Keratinocyte (primary cell): ENCODE results near the gene TINAGL1. TPM values are rescaled to one million over a fixed set of nuclear protein-coding genes. Genes with fewer than 3 reads are reported as not detected.
A peak's percentile ranks its signal among the peaks of the same experiment; 100 is the strongest.

ENCODE experiments used
- DNase-seq: peaks from one replicate; pipeline ENCODE4 v3.0.0-alpha.2; 2011; ENCODE audit warnings: low read depth, missing footprints, low spot score
- FAIRE-seq: peaks from 2 replicates; lab custom pipeline; 2011; peaks lifted over from hg19 to GRCh38; lab: Jason Lieb, UNC
- H2AFZ ChIP-seq: 2 replicates; pipeline ENCODE4 v1.6.0; 2012; ENCODE audit warnings: low read length, control low read depth, inconsistent platforms; ENCODE audit not compliant: control insufficient read depth
- H3K27ac ChIP-seq: 2 replicates; pipeline ENCODE4 v1.5.1; 2011; ENCODE audit warnings: low read length; ENCODE audit not compliant: control insufficient read depth, insufficient read depth
- H3K27me3 ChIP-seq: 3 replicates; pipeline ENCODE4 v1.6.0; 2011; ENCODE audit warnings: low read length; ENCODE audit not compliant: control insufficient read depth, insufficient read depth; ENCODE audit errors: extremely low read depth
- H3K36me3 ChIP-seq, 2 experiments: 2 replicates in 1 of 2; 3 replicates in 1 of 2; pipeline ENCODE4 v1.5.1; 2011; ENCODE audit warnings: low read length in 2 of 2, mild to moderate bottlenecking in 1 of 2; ENCODE audit not compliant: control insufficient read depth in 2 of 2, insufficient read depth in 2 of 2; ENCODE audit errors: extremely low read depth in 1 of 2
- H3K4me1 ChIP-seq: 3 replicates; pipeline ENCODE4 v1.5.1; 2011; ENCODE audit warnings: low read length; ENCODE audit not compliant: control insufficient read depth, insufficient read depth; ENCODE audit errors: extremely low read depth
- H3K4me2 ChIP-seq: 3 replicates; pipeline ENCODE4 v1.6.0; 2011; ENCODE audit warnings: low read depth, low read length; ENCODE audit not compliant: control insufficient read depth, insufficient read depth; ENCODE audit errors: extremely low read depth
- H3K4me3 ChIP-seq, 3 experiments: fragments of 200-600 bp in 1 of 3; sonication (generic) in 1 of 3; 2 replicates in 2 of 3; 3 replicates in 1 of 3; pipeline ENCODE4 v1.5.1; 2011 to 2016; ENCODE audit warnings: low read length in 3 of 3, mild to moderate bottlenecking in 3 of 3, control low read depth in 2 of 3, inconsistent platforms in 1 of 3, low read depth in 1 of 3, mixed read lengths in 1 of 3, mixed run types in 1 of 3, moderate library complexity in 1 of 3; ENCODE audit not compliant: control insufficient read depth in 2 of 3, insufficient read depth in 2 of 3; ENCODE audit errors: extremely low read depth in 1 of 3
- H3K79me2 ChIP-seq: 2 replicates; pipeline ENCODE4 v1.6.0; 2012; ENCODE audit warnings: low read length; ENCODE audit not compliant: control insufficient read depth, insufficient read depth
- H3K9ac ChIP-seq: 3 replicates; pipeline ENCODE4 v1.6.0; 2011; ENCODE audit warnings: low read length; ENCODE audit not compliant: control insufficient read depth, insufficient read depth; ENCODE audit errors: extremely low read depth
- H3K9me1 ChIP-seq: 3 replicates; pipeline ENCODE4 v1.6.0; 2011; ENCODE audit warnings: low read length; ENCODE audit not compliant: control insufficient read depth, insufficient read depth; ENCODE audit errors: extremely low read depth
- H3K9me3 ChIP-seq: 2 replicates; pipeline ENCODE4 v1.5.1; 2012; ENCODE audit warnings: low read depth, low read length; ENCODE audit not compliant: control insufficient read depth
- H4K20me1 ChIP-seq: 3 replicates; pipeline ENCODE4 v1.6.0; 2011; ENCODE audit warnings: low read length; ENCODE audit not compliant: control insufficient read depth, insufficient read depth; ENCODE audit errors: extremely low read depth
- EZH2 ChIP-seq: IDR thresholded peaks from one replicate; pipeline ENCODE4 v1.6.1; 2012; ENCODE audit warnings: inconsistent platforms, mild to moderate bottlenecking, low read length, moderate library complexity
- dilution Hi-C: fragments of 300-500 bp; cut with MboI; formaldehyde crosslinking; loops from one replicate; pipeline ENCODE4 v1.7.0; 2020; ENCODE audit warnings: low sequenced_read_pairs; ENCODE audit not compliant: extremely low pct_ligation_motif_present
- polyA plus RNA-seq, 5 experiments: library from polyadenylated mRNA; depleted of rRNA in 3 of 5; stranded (reverse) in 3 of 5; stranded (forward) in 1 of 5; unstranded in 1 of 5; fragments of >200 nt; gene quantifications; 1 replicate in 1 of 5; 2 replicates in 3 of 5; 3 replicates in 1 of 5; pipeline versions ENCODE4 v1.2.1 to v1.2.3, GENCODE V29; 2011 to 2012; ENCODE audit warnings: missing spikeins in 2 of 5, low read depth in 1 of 5, low replicate concordance in 1 of 5
- TF ChIP-seq, protein P1 (sequence below), 3 experiments: IDR thresholded peaks in 1 of 3; conservative IDR thresholded peaks in 1 of 3; optimal IDR thresholded peaks in 1 of 3; 2 replicates in 2 of 3; 3 replicates in 1 of 3; pipeline versions ENCODE3 to v1.5.1; 2011; ENCODE audit warnings: low read length in 3 of 3, mild to moderate bottlenecking in 3 of 3, moderate library complexity in 2 of 3, control low read depth in 1 of 3, inconsistent platforms in 1 of 3; ENCODE audit not compliant: insufficient read depth in 2 of 3; ENCODE audit errors: extremely low read depth in 1 of 3

Gene TINAGL1
- polyA plus RNA-seq, 1 donor (not counting 4 experiments of a cell fraction or from before 2014, with no cell fraction given): 189 TPM

DNA sequence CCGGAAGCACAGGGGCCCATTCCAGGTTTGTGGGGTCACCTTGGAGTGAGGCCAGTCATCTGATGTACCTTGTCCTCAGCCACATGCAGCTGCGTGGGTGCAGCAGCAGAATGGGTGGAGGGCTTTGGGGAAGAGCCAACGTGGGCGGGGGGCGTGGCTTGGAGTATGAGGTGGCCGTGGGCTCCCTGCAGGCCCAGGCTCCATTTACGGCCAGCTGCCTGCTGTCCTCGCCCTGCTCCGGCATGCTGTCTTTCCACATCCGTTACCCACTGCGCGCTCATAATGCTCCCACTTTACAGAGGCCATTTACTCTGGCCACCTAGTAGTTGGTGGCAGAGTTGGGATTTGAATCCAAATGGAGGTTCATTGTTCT, 27.8 kb upstream of the TINAGL1 start:
- no peaks in the 10 kb centered on the region for H4K20me1 ChIP-seq
- H3K4me3 ChIP-seq: peak overlapping the region in 1 of 3 experiments; percentile 21
- H3K4me1 ChIP-seq: peaks cover 20% of the 10 kb centered on the region
- peak overlapping the region; percentile 83 for H3K4me2 ChIP-seq
- no peaks in the 10 kb centered on the region for H3K79me2 ChIP-seq
- H3K27ac ChIP-seq: no peak overlapping the region
- no peaks in the 10 kb centered on the region for H3K27me3 ChIP-seq
- H2AFZ ChIP-seq: peak overlapping the region; percentile 61
- H3K9me3 ChIP-seq: no peaks in the 10 kb centered on the region
- no peak overlapping the region for H3K9ac ChIP-seq
- dilution Hi-C loops: no loop called here
- FAIRE-seq: no peak
- TF ChIP-seq EZH2: no peak
- TF ChIP-seq, protein P1, sequence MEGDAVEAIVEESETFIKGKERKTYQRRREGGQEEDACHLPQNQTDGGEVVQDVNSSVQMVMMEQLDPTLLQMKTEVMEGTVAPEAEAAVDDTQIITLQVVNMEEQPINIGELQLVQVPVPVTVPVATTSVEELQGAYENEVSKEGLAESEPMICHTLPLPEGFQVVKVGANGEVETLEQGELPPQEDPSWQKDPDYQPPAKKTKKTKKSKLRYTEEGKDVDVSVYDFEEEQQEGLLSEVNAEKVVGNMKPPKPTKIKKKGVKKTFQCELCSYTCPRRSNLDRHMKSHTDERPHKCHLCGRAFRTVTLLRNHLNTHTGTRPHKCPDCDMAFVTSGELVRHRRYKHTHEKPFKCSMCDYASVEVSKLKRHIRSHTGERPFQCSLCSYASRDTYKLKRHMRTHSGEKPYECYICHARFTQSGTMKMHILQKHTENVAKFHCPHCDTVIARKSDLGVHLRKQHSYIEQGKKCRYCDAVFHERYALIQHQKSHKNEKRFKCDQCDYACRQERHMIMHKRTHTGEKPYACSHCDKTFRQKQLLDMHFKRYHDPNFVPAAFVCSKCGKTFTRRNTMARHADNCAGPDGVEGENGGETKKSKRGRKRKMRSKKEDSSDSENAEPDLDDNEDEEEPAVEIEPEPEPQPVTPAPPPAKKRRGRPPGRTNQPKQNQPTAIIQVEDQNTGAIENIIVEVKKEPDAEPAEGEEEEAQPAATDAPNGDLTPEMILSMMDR (optimal IDR thresholded peaks at IDR 0.05 in 1 of 3, IDR thresholded peaks at IDR 0.05 in 1 of 3, conservative IDR thresholded peaks at IDR 0.05 in 1 of 3; ENCODE audit: extremely low read depth in 1 of 3, insufficient read depth in 2 of 3, low read length in 3 of 3): no peak
- no peaks in the 10 kb centered on the region for H3K36me3 ChIP-seq
- DNase-seq: no peak
- no peaks in the 10 kb centered on the region for H3K9me1 ChIP-seq

DNA sequence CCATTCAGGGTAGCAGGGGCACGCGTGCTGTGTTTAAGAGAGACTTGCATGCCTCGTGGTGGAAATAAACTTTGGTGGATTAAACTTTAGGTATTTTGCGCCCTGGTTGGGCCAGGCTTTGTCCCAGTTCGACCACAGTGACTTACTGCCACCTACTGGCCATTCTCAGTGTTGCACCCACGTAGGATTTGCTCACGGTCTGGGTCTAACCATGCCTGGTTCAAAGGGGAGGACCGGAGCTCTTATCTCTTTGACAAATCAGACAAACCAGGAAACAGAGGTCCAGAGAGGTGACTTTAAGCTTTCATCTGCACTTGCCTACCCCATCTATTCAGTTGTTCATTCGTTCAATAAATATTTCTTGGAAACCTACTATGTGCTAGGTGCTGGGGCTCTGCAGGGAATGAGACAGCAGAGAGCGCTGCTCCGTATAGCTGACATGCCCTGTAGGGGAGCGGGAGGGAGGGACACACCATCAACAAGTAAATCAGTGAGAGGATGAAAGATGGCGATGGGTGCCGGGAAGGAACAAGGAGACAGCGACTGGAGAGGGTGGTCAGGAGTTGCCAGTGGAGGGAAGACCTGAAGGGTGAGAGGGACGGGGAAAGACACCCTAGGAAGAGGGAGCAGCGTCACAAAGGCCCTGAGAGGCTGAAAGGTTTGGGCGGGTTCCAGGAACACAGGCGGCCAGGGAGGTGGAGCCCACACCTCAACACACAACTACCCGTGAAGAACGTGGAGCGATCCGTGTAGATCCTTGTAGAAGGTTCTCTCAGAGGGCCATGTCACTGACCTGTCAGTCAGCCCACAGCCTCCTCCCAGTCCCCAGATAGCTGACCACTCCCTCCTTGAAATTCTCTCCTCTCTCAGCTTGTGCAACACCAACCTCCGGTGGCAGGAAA, 27.2 kb upstream of the TINAGL1 start:
- TF ChIP-seq, protein P1 (optimal IDR thresholded peaks at IDR 0.05 in 1 of 3, IDR thresholded peaks at IDR 0.05 in 1 of 3, conservative IDR thresholded peaks at IDR 0.05 in 1 of 3; ENCODE audit: extremely low read depth in 1 of 3, insufficient read depth in 2 of 3, low read length in 3 of 3): peak; percentile 79 to 98 (median 97)
- no peak for TF ChIP-seq EZH2
- FAIRE-seq (peak; percentile 90), DNase-seq (peak; percentile 61)
- dilution Hi-C loops: no loop called here
- peak overlapping the region; percentile 93 for H2AFZ ChIP-seq
- H3K9ac ChIP-seq: peak overlapping the region; percentile 37
- H3K79me2 ChIP-seq: no peaks in the 10 kb centered on the region
- peak overlapping the region; percentile 11 to 61 (median 24) for H3K4me3 ChIP-seq
- H3K9me1 ChIP-seq: no peaks in the 10 kb centered on the region
- H3K4me2 ChIP-seq: peak overlapping the region; percentile 83
- peaks cover 20% of the 10 kb centered on the region for H3K4me1 ChIP-seq
- H3K27me3 ChIP-seq: no peaks in the 10 kb centered on the region
- H4K20me1 ChIP-seq: no peaks in the 10 kb centered on the region
- H3K27ac ChIP-seq: peak overlapping the region; percentile 43
- no peaks in the 10 kb centered on the region for H3K36me3 ChIP-seq
- no peaks in the 10 kb centered on the region for H3K9me3 ChIP-seq
